HG03571 (cell line): ENCODE results near the gene VIM.
"Not testable (repeated sequence)": the region's sequence is repeated elsewhere in the genome, so short reads cannot be mapped to it uniquely, and the experiment has no call there.

Experiments
- ATAC-seq: cut with Tn5 transposase; IDR thresholded peaks from one replicate; pipeline ENCODE4 v1.9.1; 2021; ENCODE audit not compliant: unreplicated experiment

The VIM gene

GRCh38 chr10:17231788-17232187, 3.7 kb downstream of the VIM start:
- ATAC-seq = no peak

GRCh38 chr10:17232276-17232960, 4.4 kb downstream of the VIM start:
- no peak for ATAC-seq

GRCh38 chr10:17233286-17233991, 5.4 kb downstream of the VIM start:
- no peak for ATAC-seq

GRCh38 chr10:17234431-17234945, 6.4 kb downstream of the VIM start:
- ATAC-seq = no peak

DNA sequence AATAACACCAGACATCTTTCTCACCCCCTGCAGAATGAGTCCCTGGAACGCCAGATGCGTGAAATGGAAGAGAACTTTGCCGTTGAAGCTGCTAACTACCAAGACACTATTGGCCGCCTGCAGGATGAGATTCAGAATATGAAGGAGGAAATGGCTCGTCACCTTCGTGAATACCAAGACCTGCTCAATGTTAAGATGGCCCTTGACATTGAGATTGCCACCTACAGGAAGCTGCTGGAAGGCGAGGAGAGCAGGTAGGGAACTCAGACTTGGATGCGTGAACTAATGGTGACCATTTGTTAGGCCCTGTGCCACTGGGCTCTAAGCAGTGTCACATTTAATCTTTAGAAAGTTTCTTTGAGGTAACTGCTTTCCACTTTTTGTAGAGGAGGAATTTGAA, 7.1 kb downstream of the VIM start:
- ATAC-seq = no peak

DNA sequence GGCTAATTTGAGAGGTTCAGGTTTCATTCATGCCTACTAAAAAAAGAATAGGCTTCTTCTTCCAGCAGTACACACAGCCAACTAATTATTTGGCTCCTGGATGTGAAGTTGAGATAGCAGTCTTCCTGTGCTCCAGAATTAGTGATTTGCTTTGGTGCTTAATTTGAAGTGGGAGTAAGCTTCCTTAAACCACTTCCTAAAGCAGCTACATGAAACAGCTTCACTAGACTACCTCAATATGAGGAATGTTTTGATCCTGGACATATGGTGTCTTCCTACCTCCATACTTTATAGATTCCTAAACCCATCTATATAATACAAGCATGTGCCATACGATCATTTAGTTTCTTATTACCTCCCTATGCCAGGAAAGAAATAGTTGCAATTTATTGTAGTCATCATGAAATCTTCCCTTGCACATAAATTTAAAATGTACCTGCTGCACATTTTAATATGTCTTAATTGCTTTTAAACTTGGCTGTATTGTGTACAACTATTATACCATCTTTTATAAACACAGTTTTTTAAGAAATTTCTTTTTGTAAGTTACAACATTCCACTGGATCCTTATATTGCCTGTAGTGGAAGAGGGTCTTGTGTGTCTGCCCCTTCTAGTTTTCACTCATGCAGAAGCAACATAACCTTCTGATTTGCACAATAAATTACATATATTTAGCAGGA, 8.6 kb downstream of the VIM start:
- ATAC-seq = no peak

GRCh38 chr10:17237149-17237527, 9.1 kb downstream of the VIM start:
- no peak for ATAC-seq

DNA sequence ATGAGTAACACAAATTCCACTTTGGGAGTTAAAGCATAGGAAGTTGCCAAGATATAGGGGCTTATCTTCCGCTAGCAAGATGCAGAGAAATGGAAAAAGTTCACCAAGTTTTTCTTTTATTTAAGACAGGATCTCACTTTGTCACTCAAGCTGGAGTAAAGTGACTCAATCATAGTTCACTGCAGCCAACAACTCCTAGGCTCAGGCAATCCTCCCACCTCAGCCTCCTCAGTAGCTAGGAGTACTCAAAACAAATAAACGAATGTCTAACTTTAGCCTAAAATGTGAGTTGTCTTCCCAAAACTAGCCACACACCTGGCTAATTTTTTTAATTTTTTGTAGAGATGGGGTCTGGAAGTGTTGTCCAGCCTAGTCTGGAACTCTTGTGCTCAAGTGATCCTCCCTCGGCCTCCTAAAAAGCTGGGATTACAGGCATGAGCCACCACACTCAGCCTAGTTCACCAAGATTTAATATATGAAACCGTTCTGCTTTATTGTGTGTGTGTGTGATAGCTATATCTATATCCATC, 9.9 kb downstream of the VIM start:
- no peak for ATAC-seq

- ATAC-seq = no peak
Observed at GRCh38 chr10:17238445-17239291, 10.6 kb downstream of the VIM start.

- ATAC-seq = no peak
Observed at GRCh38 chr10:17239345-17240085, 11.5 kb downstream of the VIM start.

DNA sequence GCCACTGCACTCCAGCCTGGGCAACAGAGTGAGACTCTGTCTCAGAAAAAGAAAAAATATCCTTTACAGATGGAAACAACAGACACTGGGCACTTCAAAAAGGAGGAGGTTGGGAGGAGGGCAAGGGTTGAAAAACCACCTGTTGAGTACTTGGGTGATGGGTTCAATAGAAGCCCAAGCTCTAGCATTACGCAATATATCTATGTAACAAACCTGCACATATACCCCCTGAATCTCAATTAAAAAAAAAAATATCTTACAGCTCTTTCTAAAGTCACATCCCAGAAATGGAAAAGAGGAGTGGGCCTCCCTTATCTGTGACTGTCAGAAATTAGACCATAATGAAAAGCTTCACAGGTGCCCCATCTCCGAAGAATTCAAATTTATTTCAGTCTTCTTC, 12.1 kb downstream of the VIM start:
- ATAC-seq = no peak

DNA sequence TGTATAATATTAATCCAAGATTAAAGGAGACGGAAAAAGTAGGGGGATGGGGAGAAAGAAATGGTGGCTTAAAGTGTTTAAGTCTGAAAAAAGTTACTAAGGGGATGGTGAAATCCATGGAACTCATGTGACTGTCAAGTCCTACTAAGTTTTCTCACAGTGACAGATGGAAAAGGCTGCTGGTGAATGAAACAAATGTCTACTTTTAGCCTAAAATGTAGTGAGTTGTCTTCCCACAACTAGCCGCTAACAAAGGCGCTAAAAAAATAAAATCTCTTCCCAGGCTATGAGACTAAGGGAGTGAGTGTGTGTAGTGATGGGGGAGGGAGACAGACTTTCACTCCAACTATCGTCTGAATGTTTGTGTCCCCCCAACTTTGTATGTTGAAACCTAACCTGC, 12.6 kb downstream of the VIM start:
- no peak for ATAC-seq

- ATAC-seq = no peak
Observed at GRCh38 chr10:17241611-17242333, 13.7 kb downstream of the VIM start.

DNA sequence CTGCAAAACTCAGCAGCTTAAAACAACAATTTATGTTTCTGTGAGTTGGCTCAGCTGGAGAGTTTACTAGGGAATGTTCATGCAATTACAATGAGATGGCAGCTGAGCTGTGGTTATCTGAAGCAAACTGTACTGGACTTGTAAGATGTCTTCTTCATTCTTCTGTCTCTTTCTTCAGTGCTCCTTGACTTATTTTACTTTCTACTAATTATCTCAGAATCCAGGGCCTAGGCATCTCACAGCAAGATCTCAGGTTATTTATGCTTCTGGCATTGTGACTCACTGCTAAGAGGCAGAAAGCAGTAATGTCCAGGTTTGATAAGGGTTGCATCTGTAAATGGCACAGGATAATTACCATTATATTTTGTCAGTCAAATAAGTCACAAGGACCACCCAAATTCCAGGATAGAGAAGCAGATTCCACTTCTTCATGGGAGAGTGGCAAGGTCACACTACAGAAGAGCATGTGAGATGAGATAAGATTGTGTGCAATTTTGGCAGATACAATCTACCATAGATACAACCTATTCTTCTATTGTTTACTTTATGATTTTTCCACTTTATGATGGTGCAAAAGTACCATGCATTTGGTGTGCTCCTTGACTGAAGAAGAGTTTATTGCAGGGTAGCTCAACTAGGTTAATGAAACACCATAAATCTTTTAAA, 16.8 kb downstream of the VIM start:
- no peak for ATAC-seq

- ATAC-seq = no peak
Observed at GRCh38 chr10:17247210-17247609, 19.2 kb downstream of the VIM start.

- no peak for ATAC-seq
Observed at GRCh38 chr10:17248964-17249363, 20.9 kb downstream of the VIM start.

GRCh38 chr10:17249820-17250219, 21.8 kb downstream of the VIM start:
- no peak for ATAC-seq

- ATAC-seq = no peak
Observed at GRCh38 chr10:17250736-17251135, 22.7 kb downstream of the VIM start.

DNA sequence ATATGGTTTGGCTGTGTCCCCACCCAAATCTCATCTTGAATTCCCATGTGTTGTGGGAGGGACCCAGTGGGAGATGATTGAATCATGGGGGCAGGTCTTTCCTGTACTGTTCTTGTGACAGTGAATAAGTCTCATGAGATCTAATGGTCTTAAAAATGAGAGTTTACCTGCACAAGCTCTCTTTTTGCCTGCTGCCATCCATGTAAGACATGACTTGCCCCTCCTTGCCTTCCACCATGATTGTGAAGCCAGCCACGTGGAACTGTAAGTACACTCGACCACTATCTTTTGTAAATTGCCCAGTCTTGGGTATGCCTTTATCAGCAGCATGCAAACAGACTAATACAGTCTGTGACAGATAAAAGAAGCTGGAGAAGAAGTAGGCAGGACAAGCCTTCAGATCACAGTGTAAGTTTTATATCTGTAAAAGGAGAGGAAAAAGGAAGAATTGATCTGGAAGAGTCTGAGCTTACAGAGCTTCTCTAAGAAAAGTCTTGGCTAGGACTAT, 26.6 kb downstream of the VIM start:
- ATAC-seq = not testable (repeated sequence)
